G401.6 (cell line): ENCODE data around the gene WSB2.

Experiments used
- FAIRE-seq: peaks from 2 replicates; lab custom pipeline; 2012; peaks lifted over from hg19 to GRCh38; lab: Jason Lieb, UNC

The WSB2 gene

GRCh38 chr12:117986705-117987469, 74.1 kb downstream of the WSB2 start:
- FAIRE-seq: no peak

DNA sequence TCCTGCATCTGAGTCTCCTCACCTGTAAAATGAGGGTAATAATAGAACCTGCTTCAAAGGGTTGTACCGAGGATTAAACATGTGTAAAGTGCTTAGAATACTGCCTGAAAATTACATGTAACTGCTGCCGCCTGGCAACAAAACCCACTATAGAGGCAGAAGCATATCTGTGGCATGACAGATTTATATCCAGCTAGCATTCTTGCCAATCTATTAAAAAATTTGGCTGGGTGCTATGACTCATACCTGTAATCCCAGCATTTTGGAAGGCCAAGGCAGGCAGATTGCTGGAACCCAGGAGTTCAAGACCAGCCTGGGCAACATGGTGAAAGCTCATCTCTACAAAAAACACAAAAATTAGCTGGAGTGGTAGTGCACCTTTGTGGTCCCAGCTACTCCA, 75.8 kb downstream of the WSB2 start:
- no peak for FAIRE-seq
